Panc1 (cell line): ENCODE data around the gene AFDN. TPM values are rescaled to one million over a fixed set of nuclear protein-coding genes. Genes with fewer than 3 reads are reported as not detected.

ENCODE experiments used
- ATAC-seq: fragments of 200-7000 bp; cut with Tn5 transposase; 2 replicates; pipeline ENCODE4 v1.9.1; 2020; ENCODE audit warnings: mild to moderate bottlenecking, moderate library complexity
- BruUV-seq: library from RNA; stranded (reverse); fragments of 400-500 nt; replicated peaks from 2 replicates; lab custom pipeline; 2021; lab: Mats Ljungman, UMichigan
- CTCF ChIA-PET: fragments of 300-600 bp; sonication (Branson Sonifier 250); formaldehyde crosslinking; loops from one replicate; lab custom pipeline; 2022; ENCODE audit warnings: antibody characterized with exemption; lab: Charles Lee
- POLR2A ChIA-PET: fragments of 300-600 bp; sonication (Branson Sonifier 250); formaldehyde crosslinking; loops from one replicate; lab custom pipeline; 2022; ENCODE audit warnings: antibody characterized with exemption; lab: Charles Lee
- DNase-seq: peaks from one replicate; pipeline ENCODE4 v3.0.0-alpha.2; 2010; ENCODE audit warnings: low read depth, low spot score
- H3K27ac ChIP-seq: 2 replicates; pipeline ENCODE4 v1.5.1; 2011; ENCODE audit warnings: mild to moderate bottlenecking, low read length, inconsistent platforms
- H3K27me3 ChIP-seq: fragments of 200-500 bp; sonication (Bioruptor generic); 2 replicates; pipeline ENCODE4 v1.6.0; 2014; ENCODE audit warnings: low read length, inconsistent platforms; ENCODE audit not compliant: control insufficient read depth, insufficient read depth
- H3K36me3 ChIP-seq: fragments of 200-500 bp; sonication (Bioruptor generic); 2 replicates; pipeline ENCODE4 v1.5.1; 2014; ENCODE audit warnings: inconsistent platforms, mild to moderate bottlenecking, low read length, moderate library complexity; ENCODE audit not compliant: control insufficient read depth, insufficient read depth
- H3K4me1 ChIP-seq: 2 replicates; pipeline ENCODE4 v1.5.1; 2011; ENCODE audit warnings: inconsistent platforms, mild to moderate bottlenecking, low read length, moderate library complexity; ENCODE audit not compliant: control insufficient read depth, insufficient read depth
- H3K4me3 ChIP-seq, 2 experiments: 2 replicates each; pipeline ENCODE4 v1.5.1; 2011 to 2012; ENCODE audit warnings: low read depth in 2 of 2, low read length in 2 of 2, mild to moderate bottlenecking in 2 of 2, inconsistent platforms in 1 of 2, moderate library complexity in 1 of 2
- H3K9me3 ChIP-seq: fragments of 200-500 bp; sonication (Bioruptor generic); 2 replicates; pipeline ENCODE4 v1.5.1; 2014; ENCODE audit warnings: low read depth, mild to moderate bottlenecking, inconsistent platforms, low read length, moderate library complexity; ENCODE audit not compliant: control insufficient read depth, insufficient read depth
- CTCF ChIP-seq: fragments of 450-650 bp; IDR thresholded peaks from 2 replicates; pipeline ENCODE4 v1.5.1; 2017; ENCODE audit warnings: mild to moderate bottlenecking
- POLR2AphosphoS5 ChIP-seq: IDR thresholded peaks from 2 replicates; pipeline ENCODE4 v1.6.1; 2012; ENCODE audit warnings: mild to moderate bottlenecking, low read depth, low read length, moderate library complexity
- SIN3A ChIP-seq: IDR thresholded peaks from 2 replicates; pipeline ENCODE4 v1.6.1; 2012; ENCODE audit warnings: low read depth, mild to moderate bottlenecking, low read length, moderate library complexity, borderline replicate concordance; ENCODE audit not compliant: insufficient read depth
- TCF7L2 ChIP-seq: IDR thresholded peaks from 2 replicates; pipeline ENCODE4 v1.6.1; 2011; ENCODE audit warnings: mild to moderate bottlenecking, low read depth, low read length, inconsistent platforms
- in situ Hi-C: cut with HindIII; loops from 2 replicates; pipeline ENCODE4 v1.10.0; 2016; ENCODE audit warnings: low sequenced_read_pairs, low pct_unique_long_range_greater_than_20kb
- intact Hi-C: fragments of 100-400 bp; cut with micrococcal nuclease; formaldehyde crosslinking; loops from one replicate; pipeline ENCODE4 v1.10.0; 2022; ENCODE audit not compliant: unreplicated experiment
- total RNA-seq: library from RNA; stranded (reverse); gene quantifications from one replicate; pipeline ENCODE4 v1.2.1, GENCODE V29; 2021; ENCODE audit not compliant: unreplicated experiment
- TF ChIP-seq, protein P1 (sequence below), 2 experiments: IDR thresholded peaks; 2 replicates each; pipeline ENCODE4 v1.6.1; 2011 to 2012; ENCODE audit warnings: low read depth in 2 of 2, control low read depth in 1 of 2, low read length in 1 of 2, mild to moderate bottlenecking in 1 of 2, moderate library complexity in 1 of 2; ENCODE audit not compliant: insufficient read depth in 1 of 2

AFDN gene
- total RNA-seq, 1 experiment from 2014 or later = 143 TPM

- BruUV-seq = no TSS peak
- no peak overlapping the region for H3K4me3 ChIP-seq
Observed at GRCh38 chr6:168007592-168008338, 181.1 kb downstream of the AFDN start.

GRCh38 chr6:168009331-168009730, 182.6 kb downstream of the AFDN start:
- Histone ChIP-seq H3K9me3 (peaks cover 20% of the 10 kb centered on the region), H3K27me3 (no peaks in the 10 kb centered on the region), H3K4me1 (peaks cover 14% of the 10 kb centered on the region; the same call in 1 of the 2 replicates), H3K36me3 (no peaks in the 10 kb centered on the region), H3K27ac (no peak overlapping the region; the same call in 1 of the 2 replicates), H3K4me3 (no peak overlapping the region)
- in situ Hi-C loops (no loop called here), intact Hi-C loops (no loop called here)
- no TSS peak for BruUV-seq
- ChIA-PET CTCF (no interaction called here), POLR2A (interaction anchor here (0.6 kb wide), 1 partner anchor 25 kb away, joined by 7 read pairs; no protein-coding TSS in a partner anchor)
- ATAC-seq (no peak), DNase-seq (no peak)
- no peak for TF ChIP-seq CTCF
- no peak for TF ChIP-seq SIN3A
- no peak for TF ChIP-seq POLR2AphosphoS5
- no peak for TF ChIP-seq TCF7L2
- TF ChIP-seq, protein P1, sequence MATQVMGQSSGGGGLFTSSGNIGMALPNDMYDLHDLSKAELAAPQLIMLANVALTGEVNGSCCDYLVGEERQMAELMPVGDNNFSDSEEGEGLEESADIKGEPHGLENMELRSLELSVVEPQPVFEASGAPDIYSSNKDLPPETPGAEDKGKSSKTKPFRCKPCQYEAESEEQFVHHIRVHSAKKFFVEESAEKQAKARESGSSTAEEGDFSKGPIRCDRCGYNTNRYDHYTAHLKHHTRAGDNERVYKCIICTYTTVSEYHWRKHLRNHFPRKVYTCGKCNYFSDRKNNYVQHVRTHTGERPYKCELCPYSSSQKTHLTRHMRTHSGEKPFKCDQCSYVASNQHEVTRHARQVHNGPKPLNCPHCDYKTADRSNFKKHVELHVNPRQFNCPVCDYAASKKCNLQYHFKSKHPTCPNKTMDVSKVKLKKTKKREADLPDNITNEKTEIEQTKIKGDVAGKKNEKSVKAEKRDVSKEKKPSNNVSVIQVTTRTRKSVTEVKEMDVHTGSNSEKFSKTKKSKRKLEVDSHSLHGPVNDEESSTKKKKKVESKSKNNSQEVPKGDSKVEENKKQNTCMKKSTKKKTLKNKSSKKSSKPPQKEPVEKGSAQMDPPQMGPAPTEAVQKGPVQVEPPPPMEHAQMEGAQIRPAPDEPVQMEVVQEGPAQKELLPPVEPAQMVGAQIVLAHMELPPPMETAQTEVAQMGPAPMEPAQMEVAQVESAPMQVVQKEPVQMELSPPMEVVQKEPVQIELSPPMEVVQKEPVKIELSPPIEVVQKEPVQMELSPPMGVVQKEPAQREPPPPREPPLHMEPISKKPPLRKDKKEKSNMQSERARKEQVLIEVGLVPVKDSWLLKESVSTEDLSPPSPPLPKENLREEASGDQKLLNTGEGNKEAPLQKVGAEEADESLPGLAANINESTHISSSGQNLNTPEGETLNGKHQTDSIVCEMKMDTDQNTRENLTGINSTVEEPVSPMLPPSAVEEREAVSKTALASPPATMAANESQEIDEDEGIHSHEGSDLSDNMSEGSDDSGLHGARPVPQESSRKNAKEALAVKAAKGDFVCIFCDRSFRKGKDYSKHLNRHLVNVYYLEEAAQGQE (IDR thresholded peaks at IDR 0.05; ENCODE audit: insufficient read depth in 1 of 2, low read depth in 2 of 2, low read length in 1 of 2) = no peak

More at GRCh38 chr6:168007592-168008338, 181.1 kb downstream of the AFDN start:
- TF ChIP-seq POLR2AphosphoS5 = peak; percentile 92
- TF ChIP-seq CTCF = no peak
- peak; percentile 99 for TF ChIP-seq TCF7L2
- TF ChIP-seq, protein P1 (IDR thresholded peaks at IDR 0.05; ENCODE audit: insufficient read depth in 1 of 2, low read depth in 2 of 2, low read length in 1 of 2) = no peak; a peak in 1 of 4 replicates
- peak overlapping the region; percentile 70 for H3K27ac ChIP-seq
- in situ Hi-C loops = no loop called here
- H3K9me3 ChIP-seq = peaks cover 20% of the 10 kb centered on the region
- H3K4me1 ChIP-seq = peaks cover 14% of the 10 kb centered on the region; the same call in 1 of the 2 replicates
- no peaks in the 10 kb centered on the region for H3K36me3 ChIP-seq
- ChIA-PET POLR2A (interaction anchor here (0.5 to 1.2 kb wide), 2 partner anchors 27 to 298 kb away, joined by 4 read pairs; no protein-coding TSS in a partner anchor), CTCF (interaction anchor here (0.6 to 0.7 kb wide), 2 partner anchors 19 to 40 kb away, joined by 3 to 6 read pairs; no protein-coding TSS in a partner anchor)
- ATAC-seq (peak; percentile 97), DNase-seq (peak; percentile 79)
- H3K27me3 ChIP-seq = no peaks in the 10 kb centered on the region
- intact Hi-C loops = no loop called here
